DOHH2 (cell line): Measurements from ENCODE around the gene IGFLR1.

Experiments used
- H3F3A ChIP-seq: fragments of 200-600 bp; sonication (generic), shearing (Covaris generic); 2 replicates; pipeline ENCODE4 v1.6.0; 2016; ENCODE audit warnings: antibody characterized with exemption, mild to moderate bottlenecking; ENCODE audit not compliant: control insufficient read depth, insufficient read depth
- H3K27ac ChIP-seq: fragments of 200-600 bp; sonication (generic); 2 replicates; pipeline ENCODE4 v1.5.1; 2014; ENCODE audit warnings: low read depth, mild to moderate bottlenecking, low read length, moderate library complexity
- H3K27me3 ChIP-seq: fragments of 200-600 bp; sonication (generic); 2 replicates; pipeline ENCODE4 v1.6.1; 2014; ENCODE audit warnings: mild to moderate bottlenecking, low read length, mixed read lengths; ENCODE audit not compliant: control insufficient read depth
- H3K36me3 ChIP-seq: fragments of 200-600 bp; sonication (generic); 2 replicates; pipeline ENCODE4 v1.6.1; 2014; ENCODE audit warnings: mild to moderate bottlenecking, low read length, moderate library complexity, mixed read lengths; ENCODE audit not compliant: control insufficient read depth
- H3K4me1 ChIP-seq: fragments of 200-600 bp; sonication (generic); 2 replicates; pipeline ENCODE4 v1.6.1; 2014; ENCODE audit warnings: mild to moderate bottlenecking, low read length, mixed read lengths; ENCODE audit not compliant: control insufficient read depth
- H3K4me2 ChIP-seq: fragments of 200-600 bp; sonication (generic); 2 replicates; pipeline ENCODE4 v1.6.0; 2014; ENCODE audit warnings: mild to moderate bottlenecking, low read length, moderate library complexity
- H3K4me3 ChIP-seq: fragments of 200-600 bp; sonication (generic); 2 replicates; pipeline ENCODE4 v1.5.1; 2014; ENCODE audit warnings: mild to moderate bottlenecking, low read length, mixed read lengths
- H3K79me2 ChIP-seq: fragments of 200-600 bp; sonication (generic); 2 replicates; pipeline ENCODE4 v1.6.1; 2014; ENCODE audit warnings: mild to moderate bottlenecking, low read length, mixed read lengths; ENCODE audit not compliant: control insufficient read depth
- H3K9me2 ChIP-seq: fragments of 200-600 bp; sonication (generic); replicated peaks from 2 replicates; pipeline ENCODE4 v1.6.1; 2014; ENCODE audit warnings: mild to moderate bottlenecking, low read length, mixed read lengths; ENCODE audit not compliant: control insufficient read depth
- H3K9me3 ChIP-seq: fragments of 200-600 bp; sonication (generic); 2 replicates; pipeline ENCODE4 v1.6.1; 2014; ENCODE audit warnings: antibody characterized with exemption, low read length, mixed read lengths; ENCODE audit not compliant: control insufficient read depth, insufficient read depth
- H4K20me1 ChIP-seq: fragments of 200-600 bp; sonication (generic); 2 replicates; pipeline ENCODE4 v1.6.0; 2014; ENCODE audit warnings: low read depth, mild to moderate bottlenecking, antibody characterized with exemption, low read length, moderate library complexity; ENCODE audit not compliant: control insufficient read depth, insufficient read depth
- CTCF ChIP-seq: fragments of 200-600 bp; sonication (generic); IDR thresholded peaks from one replicate; pipeline ENCODE4 v1.5.1; 2014; ENCODE audit warnings: antibody characterized with exemption, mild to moderate bottlenecking, low read depth, low read length; ENCODE audit not compliant: poor library complexity, severe bottlenecking
- EZH2phosphoT487 ChIP-seq: fragments of 200-600 bp; sonication (generic); IDR thresholded peaks from 2 replicates; pipeline ENCODE4 v1.6.1; 2017; ENCODE audit warnings: borderline replicate concordance, mild to moderate bottlenecking, antibody characterized with exemption, low read length, moderate library complexity, mixed read lengths

Gene IGFLR1

GRCh38 chr19:35742121-35742724 is at the start of gene IGFLR1:
Gene IGFLR1 (minus strand): TSS chr19:35742452. CDS start chr19:35741180, 1,272 bp downstream.
- Histone ChIP-seq H3K9me2 (no peaks in the 10 kb centered on the region), H3K36me3 (peaks cover 27% of the 10 kb centered on the region), H3K9me3 (peaks cover 5% of the 10 kb centered on the region; the same call in 1 of the 2 replicates), H3K27ac (no peak within 1 kb of the TSS; the same call in 1 of the 2 replicates), H3K79me2 (peaks cover 10% of the 10 kb centered on the region), H3K4me1 (peaks cover 47% of the 10 kb centered on the region), H3F3A (peaks cover 9% of the 10 kb centered on the region), H3K27me3 (no peaks in the 10 kb centered on the region), H3K4me3 (peak within 1 kb of the TSS; percentile 87; the same call in 1 of the 2 replicates), H4K20me1 (no peaks in the 10 kb centered on the region), H3K4me2 (peak within 1 kb of the TSS; percentile 95)
- TF ChIP-seq EZH2phosphoT487 (no peak), CTCF (no peak)

GRCh38 chr19:35791814-35792279 is 49.6 kb upstream of the IGFLR1 start:
- no peak overlapping the region for H3K4me2 ChIP-seq

GRCh38 chr19:35790981-35791813 is 48.9 kb upstream of the IGFLR1 start:
- Histone ChIP-seq H3K27ac (no peak overlapping the region), H3F3A (no peaks in the 10 kb centered on the region), H3K9me3 (no peaks in the 10 kb centered on the region), H3K27me3 (0 out of 2 replicates have a peak, but pooled peaks cover 2% of the 10 kb centered on the region), H4K20me1 (no peaks in the 10 kb centered on the region), H3K4me3 (no peak overlapping the region), H3K4me2 (no peak overlapping the region), H3K9me2 (no peaks in the 10 kb centered on the region), H3K4me1 (no peaks in the 10 kb centered on the region), H3K79me2 (no peaks in the 10 kb centered on the region), H3K36me3 (no peaks in the 10 kb centered on the region)
- peak; percentile 64 for TF ChIP-seq CTCF
- TF ChIP-seq EZH2phosphoT487, result no peak

More at GRCh38 chr19:35791814-35792279, 49.6 kb upstream of the IGFLR1 start:
- H4K20me1 ChIP-seq, result no peaks in the 10 kb centered on the region
- H3K4me3 ChIP-seq, result no peak overlapping the region
- H3K9me3 ChIP-seq, result no peaks in the 10 kb centered on the region
- no peaks in the 10 kb centered on the region for H3K9me2 ChIP-seq
- H3K79me2 ChIP-seq, result no peaks in the 10 kb centered on the region
- peaks cover 7% of the 10 kb centered on the region; the same call in 1 of the 2 replicates for H3K27me3 ChIP-seq
- no peak for TF ChIP-seq EZH2phosphoT487
- no peak for TF ChIP-seq CTCF
- no peaks in the 10 kb centered on the region for H3K36me3 ChIP-seq
- H3K4me1 ChIP-seq, result no peaks in the 10 kb centered on the region
- H3F3A ChIP-seq, result no peaks in the 10 kb centered on the region
- H3K27ac ChIP-seq, result no peak overlapping the region
